ENCODE measurements around the gene MFSD12.

The MFSD12 gene

GRCh38 chr19:3580156-3580934 lies 23.0 kb upstream of the MFSD12 start:
- TF ChIP-seq MYC (IDR thresholded peaks at IDR 0.05; ENCODE audit: low read depth, low read length) (no peak), POLR2A (IDR thresholded peaks at IDR 0.05; ENCODE audit: extremely low read depth, insufficient read length) (no peak)
- no peak overlapping the region for H3K4me3 ChIP-seq (ENCODE audit: low read depth, low read length)
- no peak for DNase-seq (ENCODE audit: low read depth)

GRCh38 chr19:3578390-3578789 lies 21.0 kb upstream of the MFSD12 start:
- H3K4me3 ChIP-seq (ENCODE audit: low read depth, low read length) = no peak overlapping the region
- TF ChIP-seq MYC (IDR thresholded peaks at IDR 0.05; ENCODE audit: low read depth, low read length) (no peak), POLR2A (IDR thresholded peaks at IDR 0.05; ENCODE audit: extremely low read depth, insufficient read length) (no peak)
- TF ChIP-seq, protein P1, sequence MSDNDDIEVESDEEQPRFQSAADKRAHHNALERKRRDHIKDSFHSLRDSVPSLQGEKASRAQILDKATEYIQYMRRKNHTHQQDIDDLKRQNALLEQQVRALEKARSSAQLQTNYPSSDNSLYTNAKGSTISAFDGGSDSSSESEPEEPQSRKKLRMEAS (IDR thresholded peaks at IDR 0.05; ENCODE audit: low read depth, low read length) = no peak
- TF ChIP-seq, protein P2, sequence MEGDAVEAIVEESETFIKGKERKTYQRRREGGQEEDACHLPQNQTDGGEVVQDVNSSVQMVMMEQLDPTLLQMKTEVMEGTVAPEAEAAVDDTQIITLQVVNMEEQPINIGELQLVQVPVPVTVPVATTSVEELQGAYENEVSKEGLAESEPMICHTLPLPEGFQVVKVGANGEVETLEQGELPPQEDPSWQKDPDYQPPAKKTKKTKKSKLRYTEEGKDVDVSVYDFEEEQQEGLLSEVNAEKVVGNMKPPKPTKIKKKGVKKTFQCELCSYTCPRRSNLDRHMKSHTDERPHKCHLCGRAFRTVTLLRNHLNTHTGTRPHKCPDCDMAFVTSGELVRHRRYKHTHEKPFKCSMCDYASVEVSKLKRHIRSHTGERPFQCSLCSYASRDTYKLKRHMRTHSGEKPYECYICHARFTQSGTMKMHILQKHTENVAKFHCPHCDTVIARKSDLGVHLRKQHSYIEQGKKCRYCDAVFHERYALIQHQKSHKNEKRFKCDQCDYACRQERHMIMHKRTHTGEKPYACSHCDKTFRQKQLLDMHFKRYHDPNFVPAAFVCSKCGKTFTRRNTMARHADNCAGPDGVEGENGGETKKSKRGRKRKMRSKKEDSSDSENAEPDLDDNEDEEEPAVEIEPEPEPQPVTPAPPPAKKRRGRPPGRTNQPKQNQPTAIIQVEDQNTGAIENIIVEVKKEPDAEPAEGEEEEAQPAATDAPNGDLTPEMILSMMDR (IDR thresholded peaks at IDR 0.05; ENCODE audit: low read depth, low read length) = no peak
- no peak for DNase-seq (ENCODE audit: low read depth)

- no peak overlapping the region for H3K4me3 ChIP-seq (ENCODE audit: low read depth, low read length)
- TF ChIP-seq MYC (IDR thresholded peaks at IDR 0.05; ENCODE audit: low read depth, low read length) (no peak), POLR2A (IDR thresholded peaks at IDR 0.05; ENCODE audit: extremely low read depth, insufficient read length) (no peak)
- TF ChIP-seq, protein P2 (IDR thresholded peaks at IDR 0.05; ENCODE audit: low read depth, low read length) = no peak
- TF ChIP-seq, protein P1 (IDR thresholded peaks at IDR 0.05; ENCODE audit: low read depth, low read length) = no peak
- DNase-seq (ENCODE audit: low read depth) = no peak
These were observed 20.4 kb upstream of the MFSD12 start for GRCh38 chr19:3577723-3578344.

DNA sequence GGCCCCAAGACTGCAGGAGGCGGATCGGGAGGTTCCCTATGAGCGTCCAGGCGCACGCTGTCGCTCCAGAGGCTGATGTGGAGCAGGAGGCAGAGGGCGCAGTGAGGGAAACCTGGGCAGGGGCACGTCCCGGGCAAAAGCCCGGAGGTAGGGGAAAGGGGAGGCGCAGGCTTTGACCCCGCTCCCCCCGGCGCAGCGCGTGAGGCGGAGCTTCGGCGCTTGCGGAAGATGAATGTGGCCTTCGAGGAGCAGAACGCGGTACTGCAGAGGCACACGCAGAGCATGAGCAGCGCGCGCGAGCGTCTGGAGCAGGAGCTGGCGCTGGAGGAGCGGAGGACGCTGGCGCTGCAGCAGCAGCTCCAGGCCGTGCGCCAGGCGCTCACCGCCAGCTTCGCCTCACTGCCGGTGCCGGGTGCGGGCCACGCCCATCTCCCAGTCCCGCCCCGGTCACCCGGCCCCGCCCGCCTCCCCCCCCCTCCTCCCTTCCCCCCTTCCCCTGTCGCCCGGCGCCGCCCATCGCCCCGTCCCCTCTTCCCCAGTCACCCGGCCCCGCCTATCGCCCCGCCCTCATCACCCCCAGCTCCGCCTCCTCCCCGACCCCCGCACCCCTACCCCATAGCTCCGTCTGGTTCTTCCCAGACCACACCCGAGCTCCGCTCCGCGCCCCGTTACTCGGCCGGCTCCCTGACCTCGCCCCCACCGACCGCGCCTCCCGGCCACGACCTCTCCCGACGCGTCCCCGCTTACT lies 19.5 kb upstream of the MFSD12 start:
- no peak for DNase-seq (ENCODE audit: low read depth)
- no peak overlapping the region for H3K4me3 ChIP-seq (ENCODE audit: low read depth, low read length)
- TF ChIP-seq MYC (IDR thresholded peaks at IDR 0.05; ENCODE audit: low read depth, low read length) = no peak
- no peak for TF ChIP-seq POLR2A (IDR thresholded peaks at IDR 0.05; ENCODE audit: extremely low read depth, insufficient read length)
- TF ChIP-seq, protein P2 (IDR thresholded peaks at IDR 0.05; ENCODE audit: low read depth, low read length) = no peak
- TF ChIP-seq, protein P1 (IDR thresholded peaks at IDR 0.05; ENCODE audit: low read depth, low read length) = no peak

- no peak overlapping the region for H3K4me3 ChIP-seq (ENCODE audit: low read depth, low read length)
- no peak for DNase-seq (ENCODE audit: low read depth)
- TF ChIP-seq POLR2A (IDR thresholded peaks at IDR 0.05; ENCODE audit: extremely low read depth, insufficient read length) = no peak
- no peak for TF ChIP-seq MYC (IDR thresholded peaks at IDR 0.05; ENCODE audit: low read depth, low read length)
- TF ChIP-seq, protein P2 (IDR thresholded peaks at IDR 0.05; ENCODE audit: low read depth, low read length) = no peak
- TF ChIP-seq, protein P1 (IDR thresholded peaks at IDR 0.05; ENCODE audit: low read depth, low read length) = no peak
These were observed 18.7 kb upstream of the MFSD12 start for GRCh38 chr19:3575949-3576673.
